Measurements from ENCODE around the gene PDCD2L. TPM values are rescaled to one million over a fixed set of nuclear protein-coding genes. Genes with fewer than 3 reads are reported as not detected.

PDCD2L gene
- total RNA-seq, 1 experiment from 2014 or later = 31.5 TPM

DNA sequence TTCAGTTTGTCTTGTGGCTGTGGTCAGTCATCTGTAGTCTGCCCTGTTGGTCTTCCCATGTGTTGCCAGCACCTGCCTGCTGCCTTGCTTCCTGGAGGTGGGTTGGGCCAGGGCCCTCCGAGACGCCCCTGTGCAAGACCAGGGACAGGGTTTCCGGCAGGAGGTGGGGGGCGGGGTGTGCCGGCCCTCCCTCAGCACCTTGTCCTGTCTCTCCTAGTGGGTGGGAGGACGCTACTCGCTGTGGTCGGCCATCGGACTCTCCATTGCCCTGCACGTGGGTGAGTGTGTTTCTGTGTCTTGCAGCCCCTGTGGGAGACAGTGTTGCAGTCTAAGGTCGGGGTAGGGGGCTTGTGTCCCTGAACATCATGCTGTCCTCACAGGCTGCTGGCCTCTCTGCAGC, 11.2 kb upstream of the PDCD2L start:
- H3K4me1 ChIP-seq (ENCODE audit: insufficient read depth, low read length) = no peaks in the 10 kb centered on the region
- BruUV-seq (replicated peaks) = no TSS peak
- no peaks in the 10 kb centered on the region for H3F3A ChIP-seq (ENCODE audit: low read length, unreplicated experiment)
- ATAC-seq (no peak), DNase-seq (no peak)
- intact Hi-C loops (cut with micrococcal nuclease) = no loop called here
- no peaks in the 10 kb centered on the region for H3K9me3 ChIP-seq (ENCODE audit: low read length)
- H3K79me2 ChIP-seq (ENCODE audit: low read length) = 0 out of 2 replicates have a peak, but pooled peaks cover 3% of the 10 kb centered on the region
- ChIA-PET POLR2A (ENCODE audit: unreplicated experiment) (no interaction called here), CTCF (no interaction called here)
- TF ChIP-seq EZH2phosphoT487 (IDR thresholded peaks at IDR 0.05; ENCODE audit: borderline replicate concordance, low read length) = no peak
- TF ChIP-seq, protein P1, sequence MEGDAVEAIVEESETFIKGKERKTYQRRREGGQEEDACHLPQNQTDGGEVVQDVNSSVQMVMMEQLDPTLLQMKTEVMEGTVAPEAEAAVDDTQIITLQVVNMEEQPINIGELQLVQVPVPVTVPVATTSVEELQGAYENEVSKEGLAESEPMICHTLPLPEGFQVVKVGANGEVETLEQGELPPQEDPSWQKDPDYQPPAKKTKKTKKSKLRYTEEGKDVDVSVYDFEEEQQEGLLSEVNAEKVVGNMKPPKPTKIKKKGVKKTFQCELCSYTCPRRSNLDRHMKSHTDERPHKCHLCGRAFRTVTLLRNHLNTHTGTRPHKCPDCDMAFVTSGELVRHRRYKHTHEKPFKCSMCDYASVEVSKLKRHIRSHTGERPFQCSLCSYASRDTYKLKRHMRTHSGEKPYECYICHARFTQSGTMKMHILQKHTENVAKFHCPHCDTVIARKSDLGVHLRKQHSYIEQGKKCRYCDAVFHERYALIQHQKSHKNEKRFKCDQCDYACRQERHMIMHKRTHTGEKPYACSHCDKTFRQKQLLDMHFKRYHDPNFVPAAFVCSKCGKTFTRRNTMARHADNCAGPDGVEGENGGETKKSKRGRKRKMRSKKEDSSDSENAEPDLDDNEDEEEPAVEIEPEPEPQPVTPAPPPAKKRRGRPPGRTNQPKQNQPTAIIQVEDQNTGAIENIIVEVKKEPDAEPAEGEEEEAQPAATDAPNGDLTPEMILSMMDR (conservative IDR thresholded peaks at IDR 0.05; ENCODE audit: low read depth, low read length) = no peak
- TF ChIP-seq EZH2 (IDR thresholded peaks at IDR 0.05; ENCODE audit: low read length, unreplicated experiment) = no peak
- H3K36me3 ChIP-seq (ENCODE audit: low read depth, low read length) = peaks cover 49% of the 10 kb centered on the region
- no peak overlapping the region for H2AFZ ChIP-seq (ENCODE audit: low read length)
- H3K4me2 ChIP-seq (ENCODE audit: low read length) = no peak overlapping the region
- H3K4me3 ChIP-seq (ENCODE audit: low read length) = no peak overlapping the region
- no peak overlapping the region for H3K27ac ChIP-seq (ENCODE audit: low read length)
- H3K9ac ChIP-seq (ENCODE audit: low read length) = no peak overlapping the region
- H3K27me3 ChIP-seq (ENCODE audit: low read length) = no peaks in the 10 kb centered on the region
- H4K20me1 ChIP-seq (ENCODE audit: low read length) = no peaks in the 10 kb centered on the region
- no peaks in the 10 kb centered on the region for H3K9me2 ChIP-seq (replicated peaks; ENCODE audit: low read length)

GRCh38 chr19:34393629-34394028, 10.6 kb upstream of the PDCD2L start:
- no peak for DNase-seq
- POLR2A ChIA-PET (ENCODE audit: unreplicated experiment) = no interaction called here
- CTCF ChIA-PET = no interaction called here
- intact Hi-C loops (cut with micrococcal nuclease) = no loop called here
- Histone ChIP-seq H2AFZ (ENCODE audit: low read length) (no peak overlapping the region), H3K79me2 (ENCODE audit: low read length) (0 out of 2 replicates have a peak, but pooled peaks cover 3% of the 10 kb centered on the region), H3F3A (ENCODE audit: low read length, unreplicated experiment) (no peaks in the 10 kb centered on the region), H3K4me1 (ENCODE audit: insufficient read depth, low read length) (no peaks in the 10 kb centered on the region), H3K4me3 (ENCODE audit: low read length) (no peak overlapping the region), H4K20me1 (ENCODE audit: low read length) (no peaks in the 10 kb centered on the region), H3K9me2 (replicated peaks; ENCODE audit: low read length) (no peaks in the 10 kb centered on the region), H3K9ac (ENCODE audit: low read length) (no peak overlapping the region), H3K9me3 (ENCODE audit: low read length) (no peaks in the 10 kb centered on the region), H3K27me3 (ENCODE audit: low read length) (no peaks in the 10 kb centered on the region), H3K27ac (ENCODE audit: low read length) (no peak overlapping the region), H3K36me3 (ENCODE audit: low read depth, low read length) (peaks cover 43% of the 10 kb centered on the region), H3K4me2 (ENCODE audit: low read length) (no peak overlapping the region)
- BruUV-seq (replicated peaks) = no TSS peak
- TF ChIP-seq, protein P1 (conservative IDR thresholded peaks at IDR 0.05; ENCODE audit: low read depth, low read length) = no peak
- TF ChIP-seq EZH2 (IDR thresholded peaks at IDR 0.05; ENCODE audit: low read length, unreplicated experiment) (no peak), EZH2phosphoT487 (IDR thresholded peaks at IDR 0.05; ENCODE audit: borderline replicate concordance, low read length) (no peak)
- no peak for ATAC-seq

- H4K20me1 ChIP-seq (ENCODE audit: low read length) = no peaks in the 10 kb centered on the region
- ChIA-PET CTCF (no interaction called here), POLR2A (ENCODE audit: unreplicated experiment) (no interaction called here)
- intact Hi-C loops (cut with micrococcal nuclease) = no loop called here
- no peaks in the 10 kb centered on the region for H3K4me1 ChIP-seq (ENCODE audit: insufficient read depth, low read length)
- no peaks in the 10 kb centered on the region for H3F3A ChIP-seq (ENCODE audit: low read length, unreplicated experiment)
- ATAC-seq (no peak), DNase-seq (no peak)
- TF ChIP-seq, protein P1 (conservative IDR thresholded peaks at IDR 0.05; ENCODE audit: low read depth, low read length) = no peak
- no TSS peak for BruUV-seq (replicated peaks)
- H3K4me3 ChIP-seq (ENCODE audit: low read length) = no peak overlapping the region
- H3K27me3 ChIP-seq (ENCODE audit: low read length) = no peaks in the 10 kb centered on the region
- H3K27ac ChIP-seq (ENCODE audit: low read length) = no peak overlapping the region
- H3K36me3 ChIP-seq (ENCODE audit: low read depth, low read length) = peaks cover 19% of the 10 kb centered on the region
- no peak overlapping the region for H3K9ac ChIP-seq (ENCODE audit: low read length)
- no peak overlapping the region for H3K4me2 ChIP-seq (ENCODE audit: low read length)
- no peaks in the 10 kb centered on the region for H3K79me2 ChIP-seq (ENCODE audit: low read length)
- H3K9me3 ChIP-seq (ENCODE audit: low read length) = no peaks in the 10 kb centered on the region
- H3K9me2 ChIP-seq (replicated peaks; ENCODE audit: low read length) = no peaks in the 10 kb centered on the region
- no peak overlapping the region for H2AFZ ChIP-seq (ENCODE audit: low read length)
Observed at GRCh38 chr19:34397853-34398252, 6.3 kb upstream of the PDCD2L start.

Measured in PC-3 (cell line).